ENCODE data around the gene ACADL. TPM values are rescaled to one million over a fixed set of nuclear protein-coding genes. Genes with fewer than 3 reads are reported as not detected.

The ACADL gene
- total and polyA plus RNA-seq, 2 experiments from 2014 or later: 0.37 TPM; not detected in 1

DNA sequence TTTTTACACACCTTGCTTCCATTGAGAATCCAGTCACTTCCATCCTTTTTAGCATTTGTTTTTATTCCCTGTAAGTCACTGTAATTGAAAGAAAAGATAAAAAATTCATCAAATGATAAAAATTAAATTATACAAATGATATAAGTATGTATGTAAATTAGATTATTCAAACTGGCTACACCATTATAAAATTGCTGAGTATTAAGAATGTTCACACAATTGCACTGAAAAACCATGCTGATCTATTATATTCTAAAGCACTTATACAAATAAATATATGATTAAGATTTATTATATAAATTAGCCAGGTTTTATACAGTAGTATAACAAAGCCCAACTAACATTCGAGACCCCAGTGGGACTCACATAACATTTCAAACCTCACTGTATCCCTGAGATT is 15.1 kb downstream of the ACADL start:
- Histone ChIP-seq H3K79me2 (replicated peaks; ENCODE audit: insufficient read depth) (no peaks in the 10 kb centered on the region), H4K20me1 (replicated peaks; ENCODE audit: insufficient read depth) (no peaks in the 10 kb centered on the region), H3K4me3 (no peak overlapping the region), H3K4me2 (no peak overlapping the region), H3K9me2 (ENCODE audit: insufficient read depth) (no peaks in the 10 kb centered on the region), H3K4me1 (ENCODE audit: insufficient read depth) (0 out of 2 replicates have a peak, but pooled peaks cover under 1% of the 10 kb centered on the region), H3K36me3 (ENCODE audit: insufficient read depth) (no peaks in the 10 kb centered on the region), H3K27me3 (ENCODE audit: insufficient read depth) (no peaks in the 10 kb centered on the region), H3F3A (replicated peaks; ENCODE audit: low read depth) (no peaks in the 10 kb centered on the region), H2AFZ (no peak overlapping the region), H3K27ac (ENCODE audit: low read depth) (no peak overlapping the region)
- Mint-ChIP-seq H3K4me3 (no peak overlapping the region), H3K36me3 (ENCODE audit: low read depth) (no peaks in the 10 kb centered on the region), H3K27me3 (ENCODE audit: insufficient read depth, low read depth, poor library complexity) (no peaks in the 10 kb centered on the region), H3K9me3 (no peaks in the 10 kb centered on the region), H3K27ac (no peak overlapping the region), H3K4me1 (no peaks in the 10 kb centered on the region)
- no peak for DNase-seq (ENCODE audit: low spot score)
- no peak for TF ChIP-seq ZNF114 (CRISPR knock-in tag; IDR thresholded peaks at IDR 0.05)
- TF ChIP-seq EZH2phosphoT487 (IDR thresholded peaks at IDR 0.05; ENCODE audit: unreplicated experiment): no peak
- no peak for TF ChIP-seq POLR2AphosphoS5 (IDR thresholded peaks at IDR 0.05; ENCODE audit: low read depth)
- TF ChIP-seq, protein P1, sequence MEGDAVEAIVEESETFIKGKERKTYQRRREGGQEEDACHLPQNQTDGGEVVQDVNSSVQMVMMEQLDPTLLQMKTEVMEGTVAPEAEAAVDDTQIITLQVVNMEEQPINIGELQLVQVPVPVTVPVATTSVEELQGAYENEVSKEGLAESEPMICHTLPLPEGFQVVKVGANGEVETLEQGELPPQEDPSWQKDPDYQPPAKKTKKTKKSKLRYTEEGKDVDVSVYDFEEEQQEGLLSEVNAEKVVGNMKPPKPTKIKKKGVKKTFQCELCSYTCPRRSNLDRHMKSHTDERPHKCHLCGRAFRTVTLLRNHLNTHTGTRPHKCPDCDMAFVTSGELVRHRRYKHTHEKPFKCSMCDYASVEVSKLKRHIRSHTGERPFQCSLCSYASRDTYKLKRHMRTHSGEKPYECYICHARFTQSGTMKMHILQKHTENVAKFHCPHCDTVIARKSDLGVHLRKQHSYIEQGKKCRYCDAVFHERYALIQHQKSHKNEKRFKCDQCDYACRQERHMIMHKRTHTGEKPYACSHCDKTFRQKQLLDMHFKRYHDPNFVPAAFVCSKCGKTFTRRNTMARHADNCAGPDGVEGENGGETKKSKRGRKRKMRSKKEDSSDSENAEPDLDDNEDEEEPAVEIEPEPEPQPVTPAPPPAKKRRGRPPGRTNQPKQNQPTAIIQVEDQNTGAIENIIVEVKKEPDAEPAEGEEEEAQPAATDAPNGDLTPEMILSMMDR (conservative IDR thresholded peaks at IDR 0.05; ENCODE audit: low read depth in 2 of 2): no peak
- no peak for TF ChIP-seq STAT1 (IDR thresholded peaks at IDR 0.05; ENCODE audit: unreplicated experiment)
- no peak for TF ChIP-seq EZH2 (IDR thresholded peaks at IDR 0.05; ENCODE audit: low read depth, unreplicated experiment)
- no peak for TF ChIP-seq NANOG (IDR thresholded peaks at IDR 0.05; ENCODE audit: borderline replicate concordance)
- no peak for TF ChIP-seq REST (IDR thresholded peaks at IDR 0.05; ENCODE audit: unreplicated experiment)
- no peak for TF ChIP-seq JUNB (IDR thresholded peaks at IDR 0.05; ENCODE audit: unreplicated experiment)
- no peak for TF ChIP-seq ZNF331 (CRISPR knock-in tag; IDR thresholded peaks at IDR 0.05; ENCODE audit: low read depth)
- TF ChIP-seq ZNF462 (CRISPR knock-in tag; IDR thresholded peaks at IDR 0.05): no peak
- TF ChIP-seq, protein P2, sequence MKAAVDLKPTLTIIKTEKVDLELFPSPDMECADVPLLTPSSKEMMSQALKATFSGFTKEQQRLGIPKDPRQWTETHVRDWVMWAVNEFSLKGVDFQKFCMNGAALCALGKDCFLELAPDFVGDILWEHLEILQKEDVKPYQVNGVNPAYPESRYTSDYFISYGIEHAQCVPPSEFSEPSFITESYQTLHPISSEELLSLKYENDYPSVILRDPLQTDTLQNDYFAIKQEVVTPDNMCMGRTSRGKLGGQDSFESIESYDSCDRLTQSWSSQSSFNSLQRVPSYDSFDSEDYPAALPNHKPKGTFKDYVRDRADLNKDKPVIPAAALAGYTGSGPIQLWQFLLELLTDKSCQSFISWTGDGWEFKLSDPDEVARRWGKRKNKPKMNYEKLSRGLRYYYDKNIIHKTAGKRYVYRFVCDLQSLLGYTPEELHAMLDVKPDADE (IDR thresholded peaks at IDR 0.05): no peak
- TF ChIP-seq CREB1 (CRISPR knock-in tag; IDR thresholded peaks at IDR 0.05; ENCODE audit: low read depth): no peak
- ATAC-seq: no peak
